HG02884 (cell line): Measurements from ENCODE around the gene RTP4.
"Not testable (repeated sequence)": the region's sequence is repeated elsewhere in the genome, so short reads cannot be mapped to it uniquely, and the experiment has no call there.

Experiments
- ATAC-seq: cut with Tn5 transposase; IDR thresholded peaks from one replicate; pipeline ENCODE4 v1.9.1; 2021; ENCODE audit warnings: mild to moderate bottlenecking, moderate library complexity; ENCODE audit not compliant: unreplicated experiment

Gene RTP4

GRCh38 chr3:187367561-187368103 lies 553 bp upstream of the RTP4 start:
- no peak for ATAC-seq

GRCh38 chr3:187369089-187369447 lies 883 bp downstream of the RTP4 start:
- ATAC-seq: no peak

GRCh38 chr3:187370051-187370450 lies 1.9 kb downstream of the RTP4 start:
- ATAC-seq: no peak

GRCh38 chr3:187375581-187375980 lies 7.4 kb downstream of the RTP4 start:
- no peak for ATAC-seq

GRCh38 chr3:187377842-187378241 lies 9.7 kb downstream of the RTP4 start:
- no peak for ATAC-seq

- no peak for ATAC-seq
Observed at GRCh38 chr3:187382609-187383151, 14.5 kb downstream of the RTP4 start.

- ATAC-seq: no peak
Observed at GRCh38 chr3:187383246-187383645, 15.1 kb downstream of the RTP4 start.

- ATAC-seq: no peak
Observed at GRCh38 chr3:187385296-187385695, 17.1 kb downstream of the RTP4 start.

GRCh38 chr3:187396661-187397060 lies 28.5 kb downstream of the RTP4 start:
- no peak for ATAC-seq

GRCh38 chr3:187398955-187399354 lies 30.8 kb downstream of the RTP4 start:
- ATAC-seq: no peak

- no peak for ATAC-seq
Observed at GRCh38 chr3:187400756-187401155, 32.6 kb downstream of the RTP4 start.

- no peak for ATAC-seq
Observed at GRCh38 chr3:187401856-187402255, 33.7 kb downstream of the RTP4 start.

GRCh38 chr3:187403768-187404288 lies 35.6 kb downstream of the RTP4 start:
- ATAC-seq: no peak

GRCh38 chr3:187406927-187407326 lies 38.7 kb downstream of the RTP4 start:
- no peak for ATAC-seq

- not testable (repeated sequence) for ATAC-seq
Observed at GRCh38 chr3:187411991-187412781, 44.0 kb downstream of the RTP4 start.
